Transverse colon (tissue), 4 donors: ENCODE results near the gene WDR11. TPM values are rescaled to one million over a fixed set of nuclear protein-coding genes. Genes with fewer than 3 reads are reported as not detected.

ENCODE experiments used
- DNase-seq: peaks from one replicate; pipeline ENCODE4 v3.0.0-alpha.2; 2019
- H3K27ac ChIP-seq, 4 donors: fragments of 200-600 bp; sonication (generic); 2 replicates each; pipeline ENCODE4 v1.5.1; 2016 to 2018; ENCODE audit warnings: inconsistent platforms in 4 of 4
- H3K27me3 ChIP-seq: fragments of 200-600 bp; sonication (generic); 2 replicates; pipeline ENCODE4 v1.5.1; 2017; ENCODE audit warnings: inconsistent platforms
- H3K36me3 ChIP-seq, 4 donors: fragments of 200-600 bp; sonication (generic); 2 replicates each; pipeline ENCODE4 v1.5.1; 2017 to 2019; ENCODE audit warnings: inconsistent platforms in 4 of 4
- H3K4me1 ChIP-seq, 4 donors: fragments of 200-600 bp; sonication (generic); 2 replicates each; pipeline ENCODE4 v1.5.1; 2017 to 2020; ENCODE audit warnings: inconsistent platforms in 4 of 4
- H3K4me3 ChIP-seq, 4 donors: fragments of 200-600 bp; sonication (generic); 1 replicate in 1 of 4; 2 replicates in 3 of 4; pipeline versions ENCODE4 v1.5.1 to v1.6.1; 2017 to 2019; ENCODE audit warnings: inconsistent platforms in 4 of 4
- H3K9me3 ChIP-seq, 2 donors: fragments of 200-600 bp; sonication (generic); 2 replicates each; pipeline ENCODE4 v1.5.1; 2017 to 2019; ENCODE audit warnings: inconsistent platforms in 2 of 2
- CTCF ChIP-seq, 5 experiments: fragments of 200-600 bp in 3 of 5; fragments of 450-650 bp in 2 of 5; sonication (generic) in 3 of 5; IDR thresholded peaks; 1 replicate in 2 of 5; 2 replicates in 3 of 5; pipeline ENCODE4 v1.5.1; 2016 to 2017; ENCODE audit warnings: antibody characterized with exemption in 5 of 5, inconsistent platforms in 3 of 5, mild to moderate bottlenecking in 2 of 5, moderate library complexity in 1 of 5
- EP300 ChIP-seq: sonication (generic); formaldehyde crosslinking; IDR thresholded peaks from one replicate; pipeline ENCODE4 v1.6.1; 2017; ENCODE audit warnings: antibody characterized with exemption, low read depth
- POLR2A ChIP-seq: fragments of 450-650 bp; IDR thresholded peaks from one replicate; pipeline ENCODE4 v1.6.1; 2016; ENCODE audit warnings: antibody characterized with exemption, mild to moderate bottlenecking, moderate library complexity
- POLR2AphosphoS5 ChIP-seq, 3 donors: sonication (generic); formaldehyde crosslinking; IDR thresholded peaks; one replicate each; pipeline ENCODE4 v1.6.1; 2016; ENCODE audit warnings: antibody characterized with exemption in 3 of 3
- WGBS, 2 donors: methylation state at CpG; one replicate each; pipeline ENCODE4 v1.1.5; 2018; ENCODE audit warnings: low coverage in 1 of 2; 5-methylcytosine and 5-hydroxymethylcytosine counted together
- in situ Hi-C, 4 donors: fragments of 200-750 bp; cut with MboI; loops; one replicate each; pipeline versions ENCODE4 v1.15.0 to v1.15.1; 2017; ENCODE audit warnings: low sequenced_read_pairs in 3 of 4, low pct_ligation_motif_present in 1 of 4, low pct_unique_long_range_greater_than_20kb in 1 of 4
- intact Hi-C: fragments of 100-400 bp; cut with DNase I; formaldehyde crosslinking; loops from one replicate; pipeline ENCODE4 v1.15.1; 2023; ENCODE audit warnings: low total_unique reads
- total RNA-seq, 4 donors: library from RNA; depleted of rRNA; stranded (reverse); fragments of >200 nt; gene quantifications; one replicate each; pipeline ENCODE4 v1.1.0, GENCODE V29; 2016

Gene WDR11
- total RNA-seq, 4 donors from 2014 or later: 29.5 to 80.0 (median 57.9) TPM

- no peak for TF ChIP-seq POLR2A
- TF ChIP-seq CTCF (IDR thresholded peaks at IDR 0.05): no peak
- TF ChIP-seq EP300: no peak
- TF ChIP-seq POLR2AphosphoS5 (IDR thresholded peaks at IDR 0.05): no peak
- H3K9me3 ChIP-seq: no peaks in the 10 kb centered on the region
- H3K27me3 ChIP-seq: no peaks in the 10 kb centered on the region
- intact Hi-C loops (no loop called here), in situ Hi-C loops (no loop called here)
- H3K4me1 ChIP-seq: no peaks in the 10 kb centered on the region
- 55 to 76% methylated on average over 3 of the region's 3 CpGs for WGBS, 2 donors
- no peak for DNase-seq
- no peak overlapping the region for H3K4me3 ChIP-seq
- H3K27ac ChIP-seq: no peak overlapping the region
- no peaks in the 10 kb centered on the region for H3K36me3 ChIP-seq
Measured at GRCh38 chr10:120825878-120826769, 25.0 kb upstream of the WDR11 start.

GRCh38 chr10:120827251-120827875 is 23.8 kb upstream of the WDR11 start:
- no peak for TF ChIP-seq POLR2A
- no peak for TF ChIP-seq EP300
- TF ChIP-seq CTCF (IDR thresholded peaks at IDR 0.05): no peak
- TF ChIP-seq POLR2AphosphoS5 (IDR thresholded peaks at IDR 0.05): no peak
- 63 to 70% methylated on average over 3 to 5 of the region's 5 CpGs for WGBS, 2 donors
- intact Hi-C loops: no loop called here
- H3K9me3 ChIP-seq: no peaks in the 10 kb centered on the region
- no peaks in the 10 kb centered on the region for H3K4me1 ChIP-seq
- no peak overlapping the region for H3K4me3 ChIP-seq
- in situ Hi-C loops: no loop called here
- H3K27me3 ChIP-seq: no peaks in the 10 kb centered on the region
- DNase-seq: no peak
- H3K36me3 ChIP-seq: no peaks in the 10 kb centered on the region
- H3K27ac ChIP-seq: no peak overlapping the region

- in situ Hi-C loops: no loop called here
- intact Hi-C loops: no loop called here
- H3K4me3 ChIP-seq: no peak overlapping the region
- H3K9me3 ChIP-seq: no peaks in the 10 kb centered on the region
- 79 to 88% methylated on average over 2 to 3 of the region's 3 CpGs for WGBS, 2 donors
- H3K27ac ChIP-seq: no peak overlapping the region
- H3K36me3 ChIP-seq: no peaks in the 10 kb centered on the region
- no peaks in the 10 kb centered on the region for H3K4me1 ChIP-seq
- DNase-seq: no peak
- TF ChIP-seq POLR2AphosphoS5 (IDR thresholded peaks at IDR 0.05) (no peak), POLR2A (no peak), EP300 (no peak)
- no peaks in the 10 kb centered on the region for H3K27me3 ChIP-seq
Measured at GRCh38 chr10:120828763-120829319, 22.3 kb upstream of the WDR11 start.

- no peaks in the 10 kb centered on the region for H3K36me3 ChIP-seq
- H3K27ac ChIP-seq: no peak overlapping the region
- H3K27me3 ChIP-seq: no peaks in the 10 kb centered on the region
- H3K9me3 ChIP-seq: no peaks in the 10 kb centered on the region
- intact Hi-C loops (no loop called here), in situ Hi-C loops (no loop called here)
- H3K4me1 ChIP-seq: no peaks in the 10 kb centered on the region
- no peak for TF ChIP-seq POLR2AphosphoS5 (IDR thresholded peaks at IDR 0.05)
- no peak for TF ChIP-seq EP300
- no peak for TF ChIP-seq CTCF (IDR thresholded peaks at IDR 0.05)
- TF ChIP-seq POLR2A: no peak
- WGBS, 2 donors: 81% methylated on average over 9 of the region's 9 CpGs; no CpG with 5 or more reads in 1 of the 2 donors
- H3K4me3 ChIP-seq: no peak overlapping the region
- no peak for DNase-seq
Measured at GRCh38 chr10:120832106-120832505, 19.1 kb upstream of the WDR11 start.
